ENCODE measurements around the gene EEF1E1. TPM values are rescaled to one million over a fixed set of nuclear protein-coding genes. Genes with fewer than 3 reads are reported as not detected.

Gene EEF1E1
- total RNA-seq, 2 donors from 2014 or later = 9.8 to 21.7 TPM

DNA sequence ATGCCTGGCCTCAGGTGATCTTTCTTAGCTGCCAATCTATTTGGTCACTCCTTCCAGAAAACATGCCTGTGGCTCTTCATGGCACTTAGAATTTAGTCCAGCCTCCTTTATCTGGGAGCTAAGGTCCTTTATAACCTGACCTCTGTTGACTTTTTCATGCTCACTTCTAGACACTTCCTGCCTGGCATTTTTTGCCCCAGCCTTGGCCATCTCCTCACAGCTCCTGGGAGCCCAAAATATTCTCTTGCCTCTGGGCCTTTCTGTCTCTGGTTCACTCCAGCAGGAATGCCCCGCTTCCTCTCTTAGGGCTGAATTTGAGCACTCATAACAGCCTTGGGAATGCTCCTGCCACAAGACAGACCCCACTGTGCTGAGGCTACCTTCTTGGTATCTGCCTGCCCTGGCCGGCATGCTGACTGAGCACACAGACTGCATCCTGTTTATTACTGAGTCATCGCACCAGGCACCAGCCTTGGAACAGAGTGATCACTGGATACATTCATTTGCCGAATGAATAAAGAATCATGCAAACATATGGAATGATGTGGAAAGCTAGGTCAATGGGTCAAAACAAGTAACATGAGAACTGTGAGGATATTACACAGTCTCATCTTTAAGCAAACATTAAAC lies 5.8 kb upstream of the EEF1E1 start:
- no peaks in the 10 kb centered on the region for H3K36me3 ChIP-seq

DNA sequence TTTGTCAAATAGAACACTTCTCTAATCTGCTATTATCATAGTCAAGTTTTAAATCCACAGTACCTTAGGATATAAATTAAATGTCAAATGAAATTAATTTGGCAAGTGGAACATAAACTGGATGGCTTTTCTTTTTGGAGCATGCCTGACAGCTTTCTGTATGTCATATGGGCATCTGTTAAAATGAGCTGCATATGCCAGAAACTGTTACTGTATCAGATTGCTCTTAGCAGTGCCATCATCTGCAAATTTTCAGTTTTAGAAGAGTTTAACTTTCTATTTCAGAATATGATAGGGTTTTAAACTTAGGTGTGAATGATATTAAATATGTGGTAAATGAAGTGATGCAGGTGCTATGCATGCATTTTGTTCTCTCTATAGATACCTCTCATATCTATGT lies 3.4 kb upstream of the EEF1E1 start:
- TF ChIP-seq, protein P1, sequence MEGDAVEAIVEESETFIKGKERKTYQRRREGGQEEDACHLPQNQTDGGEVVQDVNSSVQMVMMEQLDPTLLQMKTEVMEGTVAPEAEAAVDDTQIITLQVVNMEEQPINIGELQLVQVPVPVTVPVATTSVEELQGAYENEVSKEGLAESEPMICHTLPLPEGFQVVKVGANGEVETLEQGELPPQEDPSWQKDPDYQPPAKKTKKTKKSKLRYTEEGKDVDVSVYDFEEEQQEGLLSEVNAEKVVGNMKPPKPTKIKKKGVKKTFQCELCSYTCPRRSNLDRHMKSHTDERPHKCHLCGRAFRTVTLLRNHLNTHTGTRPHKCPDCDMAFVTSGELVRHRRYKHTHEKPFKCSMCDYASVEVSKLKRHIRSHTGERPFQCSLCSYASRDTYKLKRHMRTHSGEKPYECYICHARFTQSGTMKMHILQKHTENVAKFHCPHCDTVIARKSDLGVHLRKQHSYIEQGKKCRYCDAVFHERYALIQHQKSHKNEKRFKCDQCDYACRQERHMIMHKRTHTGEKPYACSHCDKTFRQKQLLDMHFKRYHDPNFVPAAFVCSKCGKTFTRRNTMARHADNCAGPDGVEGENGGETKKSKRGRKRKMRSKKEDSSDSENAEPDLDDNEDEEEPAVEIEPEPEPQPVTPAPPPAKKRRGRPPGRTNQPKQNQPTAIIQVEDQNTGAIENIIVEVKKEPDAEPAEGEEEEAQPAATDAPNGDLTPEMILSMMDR (IDR thresholded peaks at IDR 0.05) = no peak
- no peaks in the 10 kb centered on the region for H3K36me3 ChIP-seq
- intact Hi-C loops (cut with DNase I) = no loop called here
- no peak overlapping the region for H3K4me3 ChIP-seq
- H3K9ac ChIP-seq (ENCODE audit: low read depth in 2 of 2, low read length in 2 of 2) = no peak overlapping the region
- no peaks in the 10 kb centered on the region for H3K9me3 ChIP-seq
- no peak overlapping the region for H3K27ac ChIP-seq
- H3K4me1 ChIP-seq = no peaks in the 10 kb centered on the region
- no peak for DNase-seq
- no peaks in the 10 kb centered on the region for H3K27me3 ChIP-seq

More for the DNA sequence above, 5.8 kb upstream of the EEF1E1 start:
- intact Hi-C loops (cut with DNase I) = no loop called here
- Histone ChIP-seq H3K9ac (ENCODE audit: low read depth in 2 of 2, low read length in 2 of 2) (no peak overlapping the region), H3K27me3 (no peaks in the 10 kb centered on the region), H3K27ac (no peak overlapping the region), H3K4me1 (no peaks in the 10 kb centered on the region), H3K4me3 (no peak overlapping the region), H3K9me3 (no peaks in the 10 kb centered on the region)
- TF ChIP-seq, protein P1 (IDR thresholded peaks at IDR 0.05) = no peak
- no peak for DNase-seq

DNA sequence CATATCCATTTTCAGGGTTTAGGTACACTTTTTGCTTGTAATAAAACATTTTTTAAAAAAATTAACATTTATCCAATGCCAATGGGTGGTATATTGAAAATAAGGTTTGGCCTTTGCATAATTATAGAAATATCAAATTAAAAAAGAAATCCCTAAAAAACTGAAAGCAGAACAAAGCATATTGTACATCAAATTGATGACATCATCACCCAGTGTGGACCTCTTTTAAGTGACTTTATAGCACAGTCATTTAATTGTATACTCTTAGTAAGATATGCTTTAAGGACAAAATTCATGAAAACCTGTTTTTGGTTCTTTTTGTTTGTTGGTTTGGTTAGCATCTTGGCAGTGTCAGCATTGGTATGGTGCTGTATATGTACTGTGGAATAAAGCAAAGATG lies 1.4 kb upstream of the EEF1E1 start:
- intact Hi-C loops (cut with DNase I) = no loop called here
- no peak overlapping the region for H3K9ac ChIP-seq (ENCODE audit: low read depth in 2 of 2, low read length in 2 of 2)
- no peaks in the 10 kb centered on the region for H3K36me3 ChIP-seq
- no peak for DNase-seq
- no peaks in the 10 kb centered on the region for H3K27me3 ChIP-seq
- no peak overlapping the region for H3K4me3 ChIP-seq
- no peak overlapping the region for H3K27ac ChIP-seq
- TF ChIP-seq, protein P1 (IDR thresholded peaks at IDR 0.05) = no peak
- H3K4me1 ChIP-seq = no peaks in the 10 kb centered on the region
- H3K9me3 ChIP-seq = no peaks in the 10 kb centered on the region

DNA sequence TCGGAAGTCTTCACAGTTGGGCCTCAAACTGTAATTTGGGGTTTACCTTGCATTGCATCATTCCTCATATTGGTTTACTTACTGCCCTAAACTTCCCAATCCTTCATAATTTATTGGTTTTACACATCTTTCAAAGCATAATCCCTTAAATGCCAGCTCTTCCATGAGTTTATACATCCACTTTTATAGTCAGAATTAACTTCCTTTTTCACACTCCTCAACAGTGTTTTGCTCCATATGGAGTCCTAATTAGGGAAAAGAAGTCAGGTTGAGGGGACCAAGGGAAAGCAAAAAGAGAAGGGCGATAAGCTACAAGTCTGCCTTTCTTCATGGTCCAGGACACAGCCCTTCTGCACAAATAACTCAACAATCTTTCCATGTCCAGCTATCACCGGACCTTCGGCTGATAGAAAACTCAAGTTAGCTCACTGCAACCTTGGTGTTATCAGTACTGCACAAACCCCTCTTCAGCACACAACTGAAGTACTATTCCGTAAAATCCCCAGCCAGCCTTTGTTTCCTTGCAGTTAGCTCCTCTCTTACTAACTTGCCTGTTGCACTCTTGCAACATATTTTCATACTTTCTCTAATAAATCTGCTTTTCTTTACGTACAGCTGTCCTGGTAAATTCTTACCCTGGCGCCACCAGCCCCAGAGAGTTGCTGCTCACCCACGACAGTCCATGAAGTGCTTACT lies 2.0 kb downstream of the EEF1E1 start:
- Histone ChIP-seq H3K27ac (no peak overlapping the region), H3K36me3 (peaks cover 7% of the 10 kb centered on the region), H3K9me3 (no peaks in the 10 kb centered on the region), H3K4me1 (no peaks in the 10 kb centered on the region), H3K9ac (ENCODE audit: low read depth in 2 of 2, low read length in 2 of 2) (no peak overlapping the region), H3K4me3 (no peak overlapping the region), H3K27me3 (no peaks in the 10 kb centered on the region)
- TF ChIP-seq, protein P1 (IDR thresholded peaks at IDR 0.05) = no peak
- DNase-seq = no peak
- intact Hi-C loops (cut with DNase I) = no loop called here

DNA sequence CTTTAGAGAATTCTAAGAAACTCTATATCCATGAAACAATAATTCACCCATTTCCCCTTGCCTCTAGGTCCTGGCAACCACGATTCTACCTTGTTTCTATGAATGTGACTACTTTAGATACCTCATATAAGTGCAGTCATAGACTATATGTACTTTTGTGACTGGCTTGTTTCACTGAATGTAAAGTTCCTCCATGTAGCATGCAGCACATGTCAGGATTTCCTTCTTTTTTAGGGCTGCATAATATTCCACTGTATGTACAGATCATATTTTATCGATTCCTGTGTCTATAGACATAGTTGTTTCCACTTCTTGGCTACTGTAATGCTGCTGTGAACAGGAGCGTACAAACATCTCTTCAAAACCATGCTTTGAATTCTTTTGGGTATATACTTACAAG lies 11.7 kb downstream of the EEF1E1 start:
- Histone ChIP-seq H3K27ac (no peak overlapping the region), H3K27me3 (no peaks in the 10 kb centered on the region), H3K4me3 (no peak overlapping the region), H3K9ac (ENCODE audit: low read depth in 2 of 2, low read length in 2 of 2) (no peak overlapping the region), H3K9me3 (no peaks in the 10 kb centered on the region), H3K36me3 (peaks cover 1% of the 10 kb centered on the region), H3K4me1 (no peaks in the 10 kb centered on the region)
- TF ChIP-seq, protein P1 (IDR thresholded peaks at IDR 0.05) = no peak
- no peak for DNase-seq
- intact Hi-C loops (cut with DNase I) = no loop called here

All from colonic mucosa (tissue), 4 donors.